ENCODE data around the gene IL17C.
A peak's percentile ranks its signal among the peaks of the same experiment; 100 is the strongest.

IL17C gene

DNA sequence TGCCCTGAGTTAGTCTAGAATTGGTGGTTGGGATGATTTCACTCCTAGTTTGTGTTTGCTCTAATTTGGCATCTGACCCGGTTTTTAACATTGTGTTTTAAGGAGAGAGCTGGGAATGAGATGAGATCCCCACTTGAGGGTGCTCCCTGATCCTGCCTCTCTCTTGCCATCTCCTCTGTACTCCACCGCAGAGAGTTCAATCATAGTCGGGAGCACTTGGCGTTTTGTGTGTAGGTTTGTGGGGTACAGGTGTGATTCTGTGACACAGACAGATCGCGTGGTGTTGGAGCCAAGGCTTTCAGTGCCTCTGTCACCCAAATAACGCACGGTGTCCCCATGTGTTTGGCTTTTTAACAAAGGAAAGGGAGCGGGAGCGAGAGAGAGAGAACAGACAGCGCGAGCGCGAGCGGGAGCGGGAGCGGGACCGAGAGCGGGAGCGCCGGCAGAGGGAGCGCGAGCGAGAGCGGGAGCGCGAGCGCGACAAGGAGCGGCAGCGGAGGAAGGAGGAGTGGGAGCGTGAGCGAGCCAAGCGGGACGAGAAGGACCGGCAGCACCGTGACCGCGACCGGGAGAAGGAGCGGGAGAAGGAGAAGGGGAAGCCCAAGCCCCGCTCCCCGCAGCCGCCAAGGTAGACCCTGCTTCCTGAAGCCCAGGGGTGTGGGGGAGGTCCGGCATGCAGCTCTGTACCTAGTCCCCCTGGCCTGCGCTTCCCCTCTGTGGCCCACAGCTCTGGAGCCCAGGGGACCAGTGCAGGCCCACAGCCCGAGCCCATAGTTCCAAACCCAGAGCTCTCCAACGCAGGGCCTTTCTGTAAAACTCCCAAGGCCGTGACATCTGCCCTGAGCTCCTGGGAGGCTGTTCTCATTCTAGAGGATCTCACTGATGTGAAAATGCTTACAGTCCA, 27.2 kb upstream of the IL17C start:
- DNase-seq, result no peak

DNA sequence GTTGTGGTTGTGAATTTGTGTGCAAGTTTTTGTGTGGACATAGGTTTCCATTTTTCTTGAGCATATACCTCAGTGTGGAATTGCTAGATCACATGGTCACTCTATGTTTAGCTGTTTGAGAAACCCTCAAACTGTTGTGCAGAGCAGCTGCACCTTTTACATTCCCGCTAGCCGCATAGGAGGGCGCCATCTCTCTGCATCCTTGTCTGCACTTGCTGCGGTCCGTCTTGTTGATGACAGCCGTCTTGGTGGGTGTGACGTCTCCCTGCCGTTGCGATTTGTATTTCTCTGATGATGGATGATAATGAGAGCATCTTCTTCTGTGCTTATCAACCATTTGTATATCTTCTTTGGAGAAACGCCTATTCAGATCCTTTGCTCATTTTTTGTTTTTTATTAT, 25.1 kb upstream of the IL17C start:
- no peak for DNase-seq

DNA sequence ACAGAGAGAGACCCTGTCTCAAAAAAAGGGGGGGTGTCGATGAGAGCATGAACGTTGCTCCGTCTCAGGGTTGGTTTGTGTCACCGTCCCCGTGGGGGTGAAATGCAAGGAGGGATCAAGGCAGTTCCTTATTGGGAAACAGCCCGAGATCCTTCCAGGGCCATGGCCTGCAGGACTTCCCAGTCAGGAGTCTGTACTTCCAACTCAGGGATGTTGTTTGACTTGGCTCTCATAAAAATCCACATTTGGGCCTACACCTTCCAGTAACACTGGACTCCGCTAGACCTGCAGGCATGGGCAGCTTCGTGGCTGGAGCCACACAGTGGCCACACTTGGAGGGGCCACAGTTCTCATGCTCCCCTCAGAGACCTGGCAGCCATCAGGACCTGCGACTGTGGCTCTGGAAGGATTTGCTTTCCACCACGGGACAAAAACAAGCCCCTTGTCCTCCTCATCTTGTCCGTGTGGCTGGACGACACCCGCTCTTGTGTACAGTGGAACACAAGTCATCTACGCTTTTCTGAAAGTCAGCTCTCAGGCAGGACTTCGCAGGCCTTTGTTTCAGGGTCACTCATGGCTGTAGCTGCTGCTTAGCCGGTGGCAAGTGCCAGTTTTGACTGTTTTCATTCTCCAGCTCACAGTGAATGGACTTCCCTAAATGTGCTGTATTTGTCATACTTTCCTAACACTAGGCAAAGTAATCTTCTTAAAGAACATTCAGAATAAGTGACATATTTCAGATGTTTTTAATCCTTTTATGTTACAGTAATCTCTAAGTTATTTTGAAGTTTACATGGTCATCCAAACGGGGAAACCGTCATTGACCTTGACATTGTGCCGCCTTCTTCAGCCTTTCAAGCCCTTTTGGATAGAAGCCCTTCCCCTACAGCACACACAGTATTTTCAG, 24.2 kb upstream of the IL17C start:
- no peak for DNase-seq

DNA sequence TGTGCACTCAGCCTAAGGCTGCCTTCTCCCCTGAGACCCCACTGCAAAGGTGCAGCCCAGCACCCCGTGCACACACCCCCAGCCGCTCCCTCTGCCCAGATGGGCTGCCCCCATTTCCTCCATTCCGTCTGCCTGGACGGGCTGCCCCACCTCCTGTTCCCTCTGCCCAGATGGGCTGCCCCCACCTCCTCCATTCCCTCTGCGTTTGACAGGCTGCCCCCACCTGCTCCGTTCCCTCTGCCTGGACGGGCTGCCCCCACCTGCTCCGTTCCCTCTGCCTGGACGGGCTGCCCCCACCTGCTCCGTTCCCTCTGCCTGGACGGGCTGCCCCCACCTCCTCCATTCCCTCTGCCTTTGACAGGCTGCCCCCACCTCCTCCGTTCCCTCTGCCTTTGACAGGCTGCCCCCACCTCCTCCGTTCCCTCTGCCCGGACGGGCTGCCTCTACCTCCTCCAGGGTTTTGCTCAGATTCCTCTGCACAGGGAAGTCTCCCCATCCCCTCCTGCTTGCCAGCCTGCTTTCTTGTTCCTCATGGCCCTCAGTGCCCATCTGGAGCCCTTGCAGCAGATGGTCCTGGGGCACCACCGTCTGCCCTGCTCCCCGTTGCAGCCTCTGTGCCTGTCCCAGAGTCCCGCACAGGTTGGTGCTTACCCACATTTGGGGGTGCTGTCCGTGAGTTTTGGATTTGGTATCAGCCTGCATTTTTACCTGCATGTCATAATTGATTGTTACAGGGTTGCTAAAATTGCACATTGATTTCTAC, 23.4 kb upstream of the IL17C start:
- DNase-seq, result no peak

DNA sequence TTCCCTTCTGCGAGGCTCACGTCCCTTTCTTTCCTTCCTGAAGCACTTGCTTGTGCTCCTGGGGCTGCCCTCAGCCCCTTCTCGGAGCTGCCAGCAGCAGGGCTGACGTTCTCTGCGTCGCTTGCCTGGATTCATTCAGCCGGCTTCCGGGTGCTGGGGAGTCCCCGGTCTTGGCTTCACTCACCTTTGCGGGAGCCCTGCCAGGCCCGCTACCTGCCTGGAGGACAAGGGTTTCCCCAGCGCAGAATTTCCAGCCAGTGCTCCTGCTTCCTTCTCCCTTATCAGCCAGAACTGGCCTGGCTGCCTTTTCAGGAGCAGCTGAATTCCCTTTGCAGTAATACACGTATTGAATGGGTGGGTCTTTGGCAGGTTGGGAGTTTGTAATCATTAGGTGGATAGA, 22.1 kb upstream of the IL17C start:
- no peak for DNase-seq

DNA sequence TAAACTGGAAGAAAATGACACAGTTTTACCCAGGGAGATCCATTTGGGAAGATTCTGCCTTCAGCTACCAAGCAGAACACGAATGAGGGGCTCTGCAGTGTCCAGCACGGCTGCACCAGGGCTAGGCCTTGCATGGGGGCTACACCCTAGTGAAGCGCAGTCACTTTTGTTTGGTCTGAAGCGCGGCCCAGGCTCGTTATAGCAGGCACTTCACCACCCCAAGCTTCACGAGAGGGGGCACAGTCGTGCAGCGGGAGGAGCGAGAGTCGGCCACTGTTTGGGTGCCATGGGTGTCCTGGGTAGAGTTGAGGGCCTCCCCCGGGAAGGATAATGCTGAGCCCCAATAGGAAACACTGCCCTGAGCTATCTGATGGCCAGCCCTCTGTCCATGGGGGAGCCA, 21.6 kb upstream of the IL17C start:
- DNase-seq, result no peak

DNA sequence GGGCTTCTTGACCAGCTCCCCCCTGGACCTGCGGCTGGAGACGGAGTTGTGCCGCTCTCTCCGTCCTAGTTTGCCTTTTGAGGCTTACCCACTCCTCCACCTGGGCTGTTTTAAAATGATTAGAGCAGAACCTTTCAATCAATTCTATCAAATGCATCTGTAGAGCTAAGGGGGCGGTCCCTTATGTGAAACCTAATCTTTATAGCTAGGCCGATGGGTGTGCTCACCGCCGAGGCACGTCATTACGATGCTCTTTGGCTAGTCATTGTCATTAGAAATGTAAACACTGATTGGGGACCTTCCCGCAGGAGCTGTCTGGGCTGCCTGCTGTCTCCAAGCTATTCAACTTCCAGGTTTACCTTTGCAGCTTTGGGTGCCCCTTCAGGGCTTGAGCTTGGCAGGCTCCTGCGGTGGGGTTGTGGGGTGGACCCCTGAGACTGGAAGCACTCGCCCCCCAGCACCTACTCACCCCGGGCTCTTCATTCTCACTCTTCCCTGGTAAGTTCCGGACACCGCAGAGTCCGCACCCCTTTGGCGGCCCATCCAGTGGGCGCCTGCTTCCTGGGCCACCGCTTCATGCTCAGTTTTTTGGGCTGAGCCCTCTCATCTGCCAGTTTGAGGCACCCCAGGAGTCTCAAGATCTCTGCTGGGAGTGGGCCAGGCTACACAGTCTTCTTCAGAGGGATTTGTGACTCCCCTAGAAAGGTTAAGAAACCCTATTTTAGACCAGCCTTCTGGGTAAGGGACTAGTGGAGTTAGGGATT, 20.9 kb upstream of the IL17C start:
- DNase-seq, result peak; percentile 62

DNA sequence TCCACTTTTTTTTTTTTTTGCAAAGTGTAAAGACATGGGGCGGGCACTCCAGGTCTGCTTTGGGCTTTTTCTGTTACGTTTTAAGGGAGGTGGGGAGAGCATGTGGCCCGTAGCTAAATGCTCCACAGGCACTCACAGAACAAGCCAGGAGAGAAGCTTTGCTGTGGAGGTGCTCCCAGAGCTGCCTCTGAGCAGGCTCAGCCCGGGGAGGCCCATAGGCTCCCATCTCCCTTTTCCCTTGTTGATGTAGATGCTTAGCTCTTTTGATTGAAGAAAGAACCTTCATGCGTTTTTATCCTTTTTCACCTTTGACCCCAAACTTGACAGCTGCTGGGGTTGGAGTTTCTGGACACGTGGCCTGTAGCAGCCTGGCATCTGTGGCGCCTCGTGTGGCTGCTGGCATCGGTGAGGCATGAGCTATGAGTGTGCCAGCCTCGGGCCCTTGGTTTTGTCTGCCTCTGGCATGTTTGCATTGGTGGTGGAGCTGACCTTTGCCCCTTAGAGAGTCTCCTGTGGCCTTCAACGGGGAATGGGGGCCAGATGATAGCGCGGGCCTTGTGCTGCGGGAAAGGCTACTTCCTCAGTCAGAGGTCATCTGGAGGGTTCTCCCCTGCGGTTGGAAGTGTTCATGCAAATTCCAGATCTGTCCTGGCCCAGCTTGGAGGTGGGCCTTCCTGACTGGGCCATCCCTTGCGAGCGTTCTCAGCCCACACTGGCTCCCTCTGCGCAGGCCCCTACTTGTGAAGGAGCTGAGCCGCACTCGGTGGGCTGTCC, 20.0 kb upstream of the IL17C start:
- no peak for DNase-seq

DNA sequence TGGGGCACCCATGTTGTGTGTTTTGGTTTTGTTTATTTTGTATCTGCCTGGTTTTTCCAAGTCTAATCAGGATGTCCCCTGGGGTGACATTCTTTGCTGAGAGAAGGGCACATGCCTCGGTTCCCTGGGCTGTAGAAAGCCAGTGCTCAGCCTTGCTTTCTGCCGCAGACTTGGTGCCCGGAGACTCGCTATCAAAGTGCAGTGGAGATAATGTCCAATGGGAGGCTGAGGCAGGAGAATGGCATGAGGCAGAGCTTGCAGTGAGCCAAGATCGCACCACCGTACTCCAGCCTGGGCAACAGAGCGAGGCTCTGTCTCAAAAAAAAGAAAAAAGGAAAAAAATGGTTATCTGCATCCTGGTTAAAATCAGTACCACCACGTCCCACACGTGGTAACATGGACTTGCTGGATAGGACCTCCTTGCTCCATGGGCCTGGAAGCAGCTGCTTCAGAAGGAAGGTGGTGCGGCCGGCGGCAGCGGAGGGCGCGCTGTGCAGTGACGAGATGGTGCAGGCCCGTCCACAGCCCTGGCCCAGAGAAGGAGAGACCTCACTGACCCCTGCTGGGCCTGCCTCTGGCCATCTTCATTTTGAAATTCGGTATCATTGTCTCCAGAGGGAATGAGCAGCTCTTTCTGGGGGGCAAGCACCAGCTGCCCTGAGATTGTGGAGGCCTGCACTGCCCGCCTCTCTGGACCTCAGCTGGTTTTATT, 19.3 kb upstream of the IL17C start:
- DNase-seq, result no peak

DNA sequence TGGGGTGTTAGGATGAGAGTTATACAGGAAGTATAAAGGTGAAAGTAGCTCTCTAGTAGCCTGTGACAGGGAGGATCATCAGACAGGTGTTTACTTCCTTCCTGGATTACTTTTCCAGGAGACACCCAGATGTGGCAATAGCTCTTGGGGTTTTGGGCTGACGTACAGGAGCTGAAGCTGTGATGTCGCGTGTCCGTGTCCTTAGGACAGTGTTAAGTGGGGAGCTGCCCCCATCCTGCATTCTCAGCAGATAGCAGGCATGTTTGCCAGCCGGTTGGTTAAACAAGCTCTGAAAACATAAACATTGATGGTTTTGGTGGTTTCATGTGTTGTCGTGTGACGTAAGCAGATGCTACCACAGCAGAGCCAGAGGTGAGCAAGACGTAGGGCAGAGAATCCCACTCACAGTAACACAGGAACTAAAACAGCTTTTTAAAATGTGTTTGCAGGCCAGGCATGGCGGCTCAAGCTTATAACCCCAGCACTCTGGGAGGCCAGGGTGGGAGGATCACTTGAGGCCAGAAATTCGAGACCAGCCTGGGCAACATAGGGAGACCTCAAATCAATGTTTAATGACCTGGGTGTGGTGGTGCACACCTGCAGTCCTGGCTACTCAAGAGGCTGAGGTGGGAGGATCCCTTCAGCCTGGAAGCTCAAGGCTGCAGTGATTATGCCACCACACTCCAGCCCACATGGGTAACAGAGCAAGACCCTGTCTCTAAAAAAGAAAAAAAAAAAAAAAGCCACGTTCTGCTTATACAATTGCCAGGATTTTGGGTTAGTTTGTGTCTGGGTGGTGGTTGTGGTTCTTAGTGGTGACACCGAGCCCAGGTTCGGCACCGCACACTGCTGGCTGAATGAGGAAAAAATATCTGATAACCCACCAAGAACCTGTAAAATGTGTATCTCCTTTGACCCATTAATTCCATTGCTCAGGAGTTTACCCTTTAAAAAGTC, 18.2 kb upstream of the IL17C start:
- DNase-seq, result no peak

DNA sequence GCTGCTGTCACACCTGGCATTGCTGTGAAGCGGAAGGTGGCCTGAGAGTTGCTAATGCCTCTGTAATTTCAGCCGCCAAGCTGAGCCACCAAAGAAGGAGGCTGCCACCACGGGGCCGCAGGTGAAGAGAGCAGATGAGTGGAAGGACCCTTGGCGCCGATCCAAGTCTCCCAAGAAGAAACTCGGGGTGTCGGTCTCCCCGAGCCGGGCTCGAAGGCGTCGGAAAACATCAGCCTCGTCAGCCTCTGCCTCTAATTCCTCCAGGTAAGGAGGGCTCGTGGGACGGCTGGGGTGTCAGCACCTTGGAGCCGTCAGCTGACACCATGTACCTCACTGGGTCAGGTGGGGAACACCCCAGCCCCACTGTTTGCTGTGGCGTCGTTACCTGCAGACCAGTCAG, 16.2 kb upstream of the IL17C start:
- no peak for DNase-seq

DNA sequence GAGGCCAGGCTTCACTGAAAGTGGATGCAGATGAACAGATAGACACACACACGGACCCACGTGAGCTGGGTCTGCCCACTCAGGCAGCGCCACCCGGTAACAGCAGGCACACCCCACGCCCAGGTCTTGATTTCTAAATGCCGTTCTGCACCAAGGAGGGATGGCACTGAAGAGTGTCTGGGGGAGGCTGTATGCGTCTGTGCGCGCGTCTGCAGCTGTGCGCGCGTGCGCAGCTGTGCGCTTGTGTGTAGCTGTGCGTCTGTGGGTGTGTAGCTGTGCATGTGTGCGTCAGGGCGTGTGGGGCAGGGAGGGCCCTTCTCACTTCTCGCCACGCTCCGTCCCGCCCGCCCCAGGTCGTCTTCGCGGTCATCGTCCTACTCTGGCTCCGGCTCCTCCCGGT, 15.5 kb upstream of the IL17C start:
- no peak for DNase-seq

DNA sequence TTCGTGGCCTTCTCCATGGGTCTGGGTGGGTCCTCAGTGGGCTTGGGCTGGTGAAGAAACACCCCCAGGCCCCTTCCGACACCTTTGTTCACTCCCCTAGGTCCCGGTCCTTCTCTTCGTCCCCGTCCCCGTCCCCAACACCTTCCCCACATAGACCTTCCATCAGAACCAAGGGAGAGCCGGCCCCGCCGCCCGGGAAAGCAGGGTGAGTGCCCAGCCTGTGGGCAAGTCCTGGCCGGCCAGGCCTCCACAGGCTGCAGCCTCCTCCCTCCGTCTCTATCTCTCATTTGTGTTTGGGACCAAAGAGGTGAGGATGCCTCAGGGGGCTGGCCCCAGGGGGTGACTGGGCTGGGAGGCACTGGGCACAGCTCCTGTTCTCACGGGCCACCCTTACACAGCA, 14.5 kb upstream of the IL17C start:
- no peak for DNase-seq

DNA sequence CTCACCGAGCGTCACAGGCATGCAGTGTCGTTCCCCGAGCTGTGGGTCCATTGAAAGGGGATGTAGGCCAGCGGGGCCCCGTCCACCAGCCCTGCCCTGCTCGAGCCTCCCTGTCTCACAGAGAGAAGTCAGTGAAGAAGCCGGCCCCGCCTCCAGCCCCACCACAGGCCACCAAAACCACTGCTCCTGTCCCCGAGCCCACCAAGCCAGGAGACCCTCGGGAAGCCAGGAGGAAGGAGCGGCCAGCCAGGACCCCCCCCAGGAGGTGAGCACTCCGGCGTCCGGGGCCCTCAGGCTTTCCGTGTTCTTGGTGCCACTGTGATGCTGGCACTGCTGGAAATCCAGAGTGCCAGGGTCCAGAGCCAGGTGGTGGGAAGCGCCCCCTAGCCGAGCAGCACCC, 13.9 kb upstream of the IL17C start:
- DNase-seq, result no peak

DNA sequence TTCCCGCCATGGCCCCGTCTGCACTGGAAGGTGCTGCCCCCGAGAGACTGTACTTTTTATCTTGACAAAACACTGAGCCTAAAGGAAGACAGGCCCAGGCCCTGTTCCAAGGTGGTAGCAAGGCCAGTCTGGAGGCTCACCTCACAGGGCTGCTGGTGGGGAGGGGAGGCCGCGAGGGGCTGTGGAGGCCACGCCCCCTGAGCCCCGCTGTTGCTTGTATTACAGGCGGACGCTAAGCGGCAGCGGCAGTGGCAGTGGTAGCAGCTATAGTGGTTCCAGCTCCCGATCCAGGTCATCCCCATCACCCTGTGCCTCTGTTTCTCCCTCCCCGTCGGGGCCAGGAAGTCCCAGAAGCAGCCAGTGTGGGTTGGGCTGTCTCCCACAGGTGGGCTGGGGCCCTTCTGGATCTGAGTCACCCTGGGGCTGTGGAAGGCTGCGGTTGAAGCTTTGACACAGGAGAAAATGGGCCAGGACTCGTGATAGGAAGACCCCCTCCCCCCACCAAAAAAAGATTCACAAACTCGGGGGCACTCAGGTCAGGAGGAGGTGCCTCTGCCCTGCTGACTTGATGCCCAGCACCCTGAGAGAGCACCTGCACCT, 13.3 kb upstream of the IL17C start:
- no peak for DNase-seq

DNA sequence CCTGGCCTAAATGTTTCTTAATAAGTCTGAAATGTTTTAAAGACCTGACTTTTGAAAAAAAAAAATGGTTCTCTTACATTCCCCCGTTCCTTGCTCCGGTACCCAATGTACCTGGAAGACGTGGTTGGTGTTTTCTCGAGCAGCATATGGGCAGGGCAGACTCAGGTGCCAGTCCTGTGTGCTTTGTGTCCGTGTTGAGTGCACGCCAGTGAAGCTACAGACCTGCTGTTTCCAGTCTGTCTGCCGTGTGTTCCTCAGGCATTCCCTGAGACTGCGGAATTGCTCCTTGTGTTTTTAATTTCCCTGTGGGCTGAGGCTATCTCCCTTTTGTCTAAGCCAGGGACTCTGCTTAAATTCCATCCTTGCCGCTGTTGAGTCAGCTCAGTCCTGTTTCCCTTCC, 11.7 kb upstream of the IL17C start:
- DNase-seq, result no peak

DNA sequence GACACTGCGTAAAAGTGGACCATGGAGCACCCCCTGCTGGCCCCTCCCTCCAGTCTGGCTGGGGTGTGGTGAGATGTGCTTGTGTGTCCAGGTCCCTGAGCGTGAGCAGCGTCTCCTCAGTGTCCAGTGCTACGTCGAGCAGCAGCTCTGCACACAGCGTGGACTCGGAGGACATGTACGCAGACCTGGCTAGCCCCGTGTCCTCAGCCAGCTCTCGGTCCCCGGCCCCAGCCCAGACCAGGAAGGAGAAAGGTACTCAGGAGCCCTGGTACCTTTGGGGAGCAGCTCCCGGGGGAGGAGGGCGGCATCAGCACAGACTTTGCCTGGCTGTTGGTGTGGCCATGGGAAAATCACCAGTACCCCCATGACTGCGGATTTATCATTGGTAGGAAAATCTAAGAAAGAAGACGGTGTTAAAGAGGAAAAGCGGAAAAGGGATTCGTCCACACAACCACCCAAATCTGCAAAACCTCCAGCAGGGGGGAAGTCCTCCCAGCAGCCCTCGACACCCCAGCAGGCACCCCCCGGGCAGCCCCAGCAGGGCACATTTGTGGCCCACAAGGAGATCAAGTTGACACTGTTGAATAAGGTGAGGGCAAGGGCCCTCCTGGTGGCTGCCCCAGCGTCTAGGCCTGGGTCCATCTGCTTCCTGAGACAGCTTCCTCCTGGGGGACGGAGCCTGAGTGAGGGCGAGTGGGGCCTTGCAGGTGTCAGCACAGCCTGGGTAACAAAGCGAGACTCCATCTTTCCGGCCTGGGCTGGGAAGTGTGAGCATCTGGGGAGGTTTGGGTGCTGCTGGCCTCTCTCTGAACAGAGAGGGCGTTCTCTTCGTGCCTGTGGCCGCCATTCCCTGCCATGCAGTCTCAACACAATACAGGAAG, 10.6 kb upstream of the IL17C start:
- DNase-seq, result no peak

DNA sequence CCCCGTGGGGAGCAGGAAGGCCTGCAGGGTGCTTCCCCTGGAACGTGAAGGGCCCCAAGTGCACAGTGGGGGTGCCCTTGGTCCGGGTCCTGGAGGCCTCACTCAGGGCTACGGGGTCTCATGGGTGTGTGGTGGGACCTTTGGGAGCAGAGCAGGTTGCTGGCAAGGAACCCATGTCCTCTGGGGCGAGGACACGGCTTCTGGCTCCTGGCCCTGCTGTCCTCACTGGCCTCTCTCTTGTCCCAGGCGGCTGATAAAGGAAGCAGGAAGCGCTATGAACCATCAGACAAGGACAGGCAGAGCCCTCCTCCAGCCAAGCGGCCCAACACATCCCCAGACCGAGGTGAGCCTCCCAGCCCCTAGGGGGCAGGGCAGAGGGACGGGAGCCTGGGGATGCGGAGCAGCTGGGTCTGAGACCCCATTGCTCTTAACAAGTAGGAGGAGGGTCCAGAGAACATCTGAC, 9.8 kb upstream of the IL17C start:
- DNase-seq, result peak; percentile 12
